HL-60 (cell line): Measurements from ENCODE around the gene ANKS1B.

ENCODE experiments used
- CTCF ChIP-seq: IDR thresholded peaks from one replicate; pipeline ENCODE4 v1.5.1; 2011; ENCODE audit warnings: low read length, control low read depth, inconsistent platforms; ENCODE audit not compliant: insufficient read depth
- POLR2AphosphoS5 ChIP-seq: IDR thresholded peaks from 2 replicates; pipeline ENCODE4 v1.6.1; 2012; ENCODE audit warnings: low read depth

GRCh38 chr12:99528478-99528877, 456.3 kb downstream of the ANKS1B start:
- TF ChIP-seq CTCF (no peak), POLR2AphosphoS5 (no peak)
